Ovary (tissue), 3 donors: Measurements from ENCODE around the gene PARK7.

Experiments used
- CTCF ChIP-seq, 3 donors: fragments of 450-650 bp in 2 of 3; fragments of 200-600 bp in 1 of 3; IDR thresholded peaks; one replicate each; pipeline versions ENCODE4 v1.5.1 to v1.8.0; 2016 to 2022; ENCODE audit warnings: antibody characterized with exemption in 3 of 3, mild to moderate bottlenecking in 1 of 3
- POLR2A ChIP-seq: fragments of 450-650 bp; IDR thresholded peaks from one replicate; pipeline ENCODE4 v1.6.1; 2017; ENCODE audit warnings: antibody characterized with exemption, mild to moderate bottlenecking, moderate library complexity
- donor health status: DM: no; HTN: no; CAD: no.

GRCh38 chr1:7970246-7970645 lies 8.7 kb downstream of the PARK7 start:
- TF ChIP-seq CTCF (IDR thresholded peaks at IDR 0.05) = no peak
- TF ChIP-seq POLR2A = no peak
